Activated T-cell treated with anti-CD3 and anti-CD28 coated beads, Interleukin-2, amount 50 U/mL, for 1 hour (primary cell): ENCODE data around the gene ASPG.
A peak's percentile ranks its signal among the peaks of the same experiment; 100 is the strongest.

Source experiments
- DNase-seq: peaks from one replicate; pipeline ENCODE4 v3.0.0-alpha.2; 2020

ASPG gene

GRCh38 chr14:104076743-104077142, 8.8 kb upstream of the ASPG start:
- no peak for DNase-seq

GRCh38 chr14:104078031-104078455, 7.5 kb upstream of the ASPG start:
- DNase-seq = peak; percentile 86

GRCh38 chr14:104080376-104081260, 4.9 kb upstream of the ASPG start:
- DNase-seq = no peak

- DNase-seq = no peak
These were observed 4.2 kb upstream of the ASPG start for GRCh38 chr14:104081261-104081835.

- no peak for DNase-seq
These were observed 3.5 kb upstream of the ASPG start for GRCh38 chr14:104081951-104082464.

- no peak for DNase-seq
These were observed 2.7 kb upstream of the ASPG start for GRCh38 chr14:104082807-104083206.

- DNase-seq = no peak
These were observed 1.1 kb upstream of the ASPG start for GRCh38 chr14:104084251-104085002.

- no peak for DNase-seq
These were observed 345 bp downstream of the ASPG start for GRCh38 chr14:104085889-104086201.

- DNase-seq = peak; percentile 15
These were observed 735 bp downstream of the ASPG start for GRCh38 chr14:104086210-104086660.

- DNase-seq = no peak
These were observed 1.4 kb downstream of the ASPG start for GRCh38 chr14:104086661-104087461.

- no peak for DNase-seq
These were observed 2.0 kb downstream of the ASPG start for GRCh38 chr14:104087505-104087904.

- no peak for DNase-seq
These were observed 2.7 kb downstream of the ASPG start for GRCh38 chr14:104087981-104088850.

- no peak for DNase-seq
These were observed 4.7 kb downstream of the ASPG start for GRCh38 chr14:104090071-104090748.

GRCh38 chr14:104091061-104091926, 5.8 kb downstream of the ASPG start:
- DNase-seq = no peak

GRCh38 chr14:104091927-104092771, 6.6 kb downstream of the ASPG start:
- no peak for DNase-seq

- DNase-seq = no peak
These were observed 7.4 kb downstream of the ASPG start for GRCh38 chr14:104092931-104093365.

GRCh38 chr14:104093366-104094055, 8.0 kb downstream of the ASPG start:
- no peak for DNase-seq

- DNase-seq = no peak
These were observed 8.7 kb downstream of the ASPG start for GRCh38 chr14:104094056-104094708.
